HepG2 (cell line): ENCODE results near the gene METAP1D. TPM values are rescaled to one million over a fixed set of nuclear protein-coding genes. Genes with fewer than 3 reads are reported as not detected.
A peak's percentile ranks its signal among the peaks of the same experiment; 100 is the strongest.

Source experiments
- BCL6 ChIP-seq: IDR thresholded peaks from 2 replicates; pipeline ENCODE4 v1.6.1; 2016; ENCODE audit warnings: missing genetic modification reagents, missing compliant biosample characterization
- CC2D1A ChIP-seq: sonication (generic); formaldehyde crosslinking; IDR thresholded peaks from 2 replicates; pipeline ENCODE4 v1.8.1; 2023; ENCODE audit warnings: mild to moderate bottlenecking, missing genetic modification reagents
- ELF4 ChIP-seq: sonication (generic); formaldehyde crosslinking; IDR thresholded peaks from 2 replicates; pipeline ENCODE4 v1.5.0; 2020; ENCODE audit warnings: missing genetic modification reagents, mild to moderate bottlenecking, moderate library complexity, borderline replicate concordance
- FOXK2 ChIP-seq: fragments of 450-650 bp; IDR thresholded peaks from 2 replicates; pipeline ENCODE4 v1.6.1; 2016
- FOXP4 ChIP-seq: sonication (generic); formaldehyde crosslinking; IDR thresholded peaks from 2 replicates; pipeline ENCODE4 v1.4.0; 2020; ENCODE audit warnings: missing genetic modification reagents
- HNRNPLL ChIP-seq: fragments of 200-400 bp; formaldehyde crosslinking; IDR thresholded peaks from 2 replicates; pipeline ENCODE4 v1.6.1; 2017; ENCODE audit warnings: mild to moderate bottlenecking, low read depth, low read length; ENCODE audit not compliant: poor library complexity, severe bottlenecking
- NFYC ChIP-seq: IDR thresholded peaks from 2 replicates; pipeline ENCODE4 v1.6.1; 2016; ENCODE audit warnings: missing genetic modification reagents, missing compliant biosample characterization
- NR1H2 ChIP-seq: sonication (generic); formaldehyde crosslinking; IDR thresholded peaks from 2 replicates; pipeline ENCODE4 v1.8.1; 2022; ENCODE audit warnings: low read depth, missing genetic modification reagents, borderline replicate concordance
- RNF219 ChIP-seq: sonication (generic); formaldehyde crosslinking; IDR thresholded peaks from 2 replicates; pipeline ENCODE4 v1.5.0; 2020; ENCODE audit warnings: mild to moderate bottlenecking, missing genetic modification reagents
- SALL1 ChIP-seq: sonication (generic); formaldehyde crosslinking; IDR thresholded peaks from 2 replicates; pipeline ENCODE4 v1.8.0; 2022; ENCODE audit warnings: mild to moderate bottlenecking, missing genetic modification reagents
- SCMH1 ChIP-seq: sonication (generic); formaldehyde crosslinking; IDR thresholded peaks from 2 replicates; pipeline ENCODE4 v1.9.0; 2021; ENCODE audit warnings: missing genetic modification reagents, mild to moderate bottlenecking, borderline replicate concordance
- SOX13 ChIP-seq, 3 experiments: fragments of 450-650 bp in 1 of 3; sonication (generic) in 1 of 3; formaldehyde crosslinking in 1 of 3; IDR thresholded peaks in 2 of 3; conservative IDR thresholded peaks in 1 of 3; 2 replicates each; pipeline versions ENCODE4 v1.5.0 to v1.6.1; 2016 to 2020; ENCODE audit warnings: antibody characterized with exemption in 1 of 3, mild to moderate bottlenecking in 1 of 3, missing compliant biosample characterization in 1 of 3, missing genetic modification reagents in 1 of 3, moderate library complexity in 1 of 3
- TMF1 ChIP-seq: sonication (generic); formaldehyde crosslinking; IDR thresholded peaks from 2 replicates; pipeline ENCODE4 v1.8.1; 2022; ENCODE audit warnings: low read depth, missing genetic modification reagents
- UBTF ChIP-seq: sonication (generic); formaldehyde crosslinking; IDR thresholded peaks from 2 replicates; pipeline ENCODE4 v1.4.0; 2020; ENCODE audit warnings: mild to moderate bottlenecking, missing genetic modification reagents
- ZNF446 ChIP-seq: sonication (generic); formaldehyde crosslinking; IDR thresholded peaks from 2 replicates; pipeline ENCODE4 v1.5.0; 2020; ENCODE audit warnings: mild to moderate bottlenecking, missing genetic modification reagents
- ZNF530 ChIP-seq: sonication (generic); formaldehyde crosslinking; IDR thresholded peaks from 2 replicates; pipeline ENCODE4 v1.5.0; 2020; ENCODE audit warnings: low read depth, mild to moderate bottlenecking, missing genetic modification reagents
- ZNF713 ChIP-seq: sonication (generic); formaldehyde crosslinking; IDR thresholded peaks from 2 replicates; pipeline ENCODE4 v1.4.0; 2020; ENCODE audit warnings: mild to moderate bottlenecking, missing genetic modification reagents
- ZNF720 ChIP-seq: sonication (generic); formaldehyde crosslinking; IDR thresholded peaks from 2 replicates; pipeline ENCODE4 v1.4.0; 2020; ENCODE audit warnings: missing genetic modification reagents
- ZNF737 ChIP-seq: sonication (generic); formaldehyde crosslinking; IDR thresholded peaks from 2 replicates; pipeline ENCODE4 v1.5.0; 2020; ENCODE audit warnings: missing genetic modification reagents, mild to moderate bottlenecking, borderline replicate concordance
- ZSCAN21 ChIP-seq: sonication (generic); formaldehyde crosslinking; IDR thresholded peaks from 2 replicates; pipeline ENCODE4 v1.8.0; 2022; ENCODE audit warnings: mild to moderate bottlenecking, missing genetic modification reagents, moderate library complexity, borderline replicate concordance
- polyA plus RNA-seq, 8 experiments: library from polyadenylated mRNA; depleted of rRNA in 3 of 8; stranded (reverse) in 7 of 8; unstranded in 1 of 8; fragments of >200 nt; fragmentation: Illumina TruSeq in 4 of 8; extraction: Trizol in 4 of 8; gene quantifications; 2 replicates each; pipeline versions ENCODE4 v1.2.1 to v1.2.3, GENCODE V29; 2011 to 2016; ENCODE audit warnings: low read depth in 4 of 8, missing spikeins in 1 of 8, mixed read lengths in 1 of 8; ENCODE audit not compliant: insufficient read depth in 1 of 8
- total RNA-seq, 5 experiments: library from RNA; depleted of rRNA; stranded (reverse); fragments of >200 nt; fragmentation: Illumina TruSeq; extraction: Trizol; gene quantifications; 2 replicates each; pipeline ENCODE4 v1.2.3, GENCODE V29; 2016; ENCODE audit warnings: low read depth in 1 of 5

Gene METAP1D
- total and polyA plus RNA-seq, 2 of the 13 experiments (the other 11 are each of a cell fraction or from before 2014, with no cell fraction given) = 14.7 to 21.6 TPM

GRCh38 chr2:172098650-172099471, 99.1 kb downstream of the METAP1D start (continued):
- TF ChIP-seq ZNF530 (no peak), BCL6 (CRISPR knock-in tag) (peak; percentile 67; the same call in 1 of the 2 replicates), ZNF713 (CRISPR knock-in tag) (0 out of 2 replicates have a peak, but pooled peaks have one; percentile 72), ZSCAN21 (CRISPR knock-in tag) (no peak), CC2D1A (CRISPR knock-in tag) (no peak), ELF4 (CRISPR knock-in tag) (no peak), FOXK2 (peak; percentile 50; the same call in 1 of the 2 replicates), ZNF446 (CRISPR knock-in tag) (0 out of 2 replicates have a peak, but pooled peaks have one; percentile 35), HNRNPLL (peak; percentile 71), ZNF737 (CRISPR knock-in tag) (0 out of 2 replicates have a peak, but pooled peaks have one; percentile 38), ZNF720 (CRISPR knock-in tag) (no peak), SOX13 (IDR thresholded peaks at IDR 0.05) (no peak), SOX13 (CRISPR knock-in tag; conservative IDR thresholded peaks at IDR 0.05 in 1 of 2, IDR thresholded peaks at IDR 0.05 in 1 of 2) (peak in 1 of 2 experiments; percentile 35; a peak in 1 of 4 replicates), TMF1 (CRISPR knock-in tag) (no peak), NFYC (CRISPR knock-in tag) (no peak), UBTF (CRISPR knock-in tag) (peak; percentile 88), FOXP4 (CRISPR knock-in tag) (no peak), RNF219 (CRISPR knock-in tag) (no peak), NR1H2 (CRISPR knock-in tag) (no peak; the same call in 1 of the 2 replicates), SCMH1 (CRISPR knock-in tag) (no peak), SALL1 (CRISPR knock-in tag) (peak; percentile 50; the same call in 1 of the 2 replicates)
